Keratinocyte (primary cell): ENCODE data around the gene TRIM54. TPM values are rescaled to one million over a fixed set of nuclear protein-coding genes. Genes with fewer than 3 reads are reported as not detected.
"Not testable (repeated sequence)": the region's sequence is repeated elsewhere in the genome, so short reads cannot be mapped to it uniquely, and the experiment has no call there.

Source experiments
- DNase-seq: peaks from one replicate; pipeline ENCODE4 v3.0.0-alpha.2; 2011; ENCODE audit warnings: low read depth, missing footprints, low spot score
- FAIRE-seq: peaks from 2 replicates; lab custom pipeline; 2011; peaks lifted over from hg19 to GRCh38; lab: Jason Lieb, UNC
- H2AFZ ChIP-seq: 2 replicates; pipeline ENCODE4 v1.6.0; 2012; ENCODE audit warnings: low read length, control low read depth, inconsistent platforms; ENCODE audit not compliant: control insufficient read depth
- H3K27ac ChIP-seq: 2 replicates; pipeline ENCODE4 v1.5.1; 2011; ENCODE audit warnings: low read length; ENCODE audit not compliant: control insufficient read depth, insufficient read depth
- H3K27me3 ChIP-seq: 3 replicates; pipeline ENCODE4 v1.6.0; 2011; ENCODE audit warnings: low read length; ENCODE audit not compliant: control insufficient read depth, insufficient read depth; ENCODE audit errors: extremely low read depth
- H3K36me3 ChIP-seq, 2 experiments: 2 replicates in 1 of 2; 3 replicates in 1 of 2; pipeline ENCODE4 v1.5.1; 2011; ENCODE audit warnings: low read length in 2 of 2, mild to moderate bottlenecking in 1 of 2; ENCODE audit not compliant: control insufficient read depth in 2 of 2, insufficient read depth in 2 of 2; ENCODE audit errors: extremely low read depth in 1 of 2
- H3K4me1 ChIP-seq: 3 replicates; pipeline ENCODE4 v1.5.1; 2011; ENCODE audit warnings: low read length; ENCODE audit not compliant: control insufficient read depth, insufficient read depth; ENCODE audit errors: extremely low read depth
- H3K4me2 ChIP-seq: 3 replicates; pipeline ENCODE4 v1.6.0; 2011; ENCODE audit warnings: low read depth, low read length; ENCODE audit not compliant: control insufficient read depth, insufficient read depth; ENCODE audit errors: extremely low read depth
- H3K4me3 ChIP-seq, 3 experiments: fragments of 200-600 bp in 1 of 3; sonication (generic) in 1 of 3; 2 replicates in 2 of 3; 3 replicates in 1 of 3; pipeline ENCODE4 v1.5.1; 2011 to 2016; ENCODE audit warnings: low read length in 3 of 3, mild to moderate bottlenecking in 3 of 3, control low read depth in 2 of 3, inconsistent platforms in 1 of 3, low read depth in 1 of 3, mixed read lengths in 1 of 3, mixed run types in 1 of 3, moderate library complexity in 1 of 3; ENCODE audit not compliant: control insufficient read depth in 2 of 3, insufficient read depth in 2 of 3; ENCODE audit errors: extremely low read depth in 1 of 3
- H3K79me2 ChIP-seq: 2 replicates; pipeline ENCODE4 v1.6.0; 2012; ENCODE audit warnings: low read length; ENCODE audit not compliant: control insufficient read depth, insufficient read depth
- H3K9ac ChIP-seq: 3 replicates; pipeline ENCODE4 v1.6.0; 2011; ENCODE audit warnings: low read length; ENCODE audit not compliant: control insufficient read depth, insufficient read depth; ENCODE audit errors: extremely low read depth
- H3K9me1 ChIP-seq: 3 replicates; pipeline ENCODE4 v1.6.0; 2011; ENCODE audit warnings: low read length; ENCODE audit not compliant: control insufficient read depth, insufficient read depth; ENCODE audit errors: extremely low read depth
- H3K9me3 ChIP-seq: 2 replicates; pipeline ENCODE4 v1.5.1; 2012; ENCODE audit warnings: low read depth, low read length; ENCODE audit not compliant: control insufficient read depth
- H4K20me1 ChIP-seq: 3 replicates; pipeline ENCODE4 v1.6.0; 2011; ENCODE audit warnings: low read length; ENCODE audit not compliant: control insufficient read depth, insufficient read depth; ENCODE audit errors: extremely low read depth
- CTCF ChIP-seq, 3 experiments: IDR thresholded peaks in 1 of 3; conservative IDR thresholded peaks in 1 of 3; optimal IDR thresholded peaks in 1 of 3; 2 replicates in 2 of 3; 3 replicates in 1 of 3; pipeline versions ENCODE3 to v1.5.1; 2011; ENCODE audit warnings: low read length in 3 of 3, mild to moderate bottlenecking in 3 of 3, moderate library complexity in 2 of 3, control low read depth in 1 of 3, inconsistent platforms in 1 of 3; ENCODE audit not compliant: insufficient read depth in 2 of 3; ENCODE audit errors: extremely low read depth in 1 of 3
- EZH2 ChIP-seq: IDR thresholded peaks from one replicate; pipeline ENCODE4 v1.6.1; 2012; ENCODE audit warnings: inconsistent platforms, mild to moderate bottlenecking, low read length, moderate library complexity
- dilution Hi-C: fragments of 300-500 bp; cut with MboI; formaldehyde crosslinking; loops from one replicate; pipeline ENCODE4 v1.7.0; 2020; ENCODE audit warnings: low sequenced_read_pairs; ENCODE audit not compliant: extremely low pct_ligation_motif_present
- polyA plus RNA-seq, 5 experiments: library from polyadenylated mRNA; depleted of rRNA in 3 of 5; stranded (reverse) in 3 of 5; stranded (forward) in 1 of 5; unstranded in 1 of 5; fragments of >200 nt; gene quantifications; 1 replicate in 1 of 5; 2 replicates in 3 of 5; 3 replicates in 1 of 5; pipeline versions ENCODE4 v1.2.1 to v1.2.3, GENCODE V29; 2011 to 2012; ENCODE audit warnings: missing spikeins in 2 of 5, low read depth in 1 of 5, low replicate concordance in 1 of 5

The TRIM54 gene
- polyA plus RNA-seq, 1 donor (not counting 4 experiments of a cell fraction or from before 2014, with no cell fraction given) = not detected

- Histone ChIP-seq H3K79me2 (no peaks in the 10 kb centered on the region), H3K9ac (no peak overlapping the region), H3K36me3 (no peaks in the 10 kb centered on the region), H4K20me1 (no peaks in the 10 kb centered on the region), H3K27me3 (no peaks in the 10 kb centered on the region), H3K4me1 (peaks cover 8% of the 10 kb centered on the region), H2AFZ (no peak overlapping the region), H3K4me2 (no peak overlapping the region), H3K4me3 (no peak overlapping the region), H3K9me3 (no peaks in the 10 kb centered on the region), H3K27ac (no peak overlapping the region), H3K9me1 (no peaks in the 10 kb centered on the region)
- TF ChIP-seq EZH2 (no peak), CTCF (optimal IDR thresholded peaks at IDR 0.05 in 1 of 3, IDR thresholded peaks at IDR 0.05 in 1 of 3, conservative IDR thresholded peaks at IDR 0.05 in 1 of 3; ENCODE audit: extremely low read depth in 1 of 3, insufficient read depth in 2 of 3, low read length in 3 of 3) (no peak)
- DNase-seq = no peak
- no peak for FAIRE-seq
- dilution Hi-C loops = no loop called here
These were observed 15.0 kb downstream of the TRIM54 start for GRCh38 chr2:27297195-27297594.

GRCh38 chr2:27298391-27299080, 16.3 kb downstream of the TRIM54 start:
- Histone ChIP-seq H3K27me3 (no peaks in the 10 kb centered on the region), H2AFZ (no peak overlapping the region), H3K4me1 (peaks cover 3% of the 10 kb centered on the region), H3K9me1 (no peaks in the 10 kb centered on the region), H3K9me3 (no peaks in the 10 kb centered on the region), H3K27ac (no peak overlapping the region), H3K36me3 (no peaks in the 10 kb centered on the region), H3K9ac (no peak overlapping the region), H4K20me1 (no peaks in the 10 kb centered on the region), H3K4me2 (no peak overlapping the region), H3K4me3 (no peak overlapping the region), H3K79me2 (no peaks in the 10 kb centered on the region)
- DNase-seq (no peak), FAIRE-seq (no peak)
- no peak for TF ChIP-seq CTCF (optimal IDR thresholded peaks at IDR 0.05 in 1 of 3, IDR thresholded peaks at IDR 0.05 in 1 of 3, conservative IDR thresholded peaks at IDR 0.05 in 1 of 3; ENCODE audit: extremely low read depth in 1 of 3, insufficient read depth in 2 of 3, low read length in 3 of 3)
- no peak for TF ChIP-seq EZH2
- dilution Hi-C loops = no loop called here

GRCh38 chr2:27300606-27301005, 18.4 kb downstream of the TRIM54 start:
- H3K9ac ChIP-seq, H4K20me1 ChIP-seq, H3K36me3 ChIP-seq, H3K9me3 ChIP-seq, H3K79me2 ChIP-seq, H3K4me1 ChIP-seq, H3K4me2 ChIP-seq, H3K9me1 ChIP-seq, H2AFZ ChIP-seq, H3K4me3 ChIP-seq, FAIRE-seq, dilution Hi-C loops, DNase-seq, H3K27ac ChIP-seq: not testable (repeated sequence)
- H3K27me3 ChIP-seq = peaks cover 10% of the 10 kb centered on the region
